GM12878 (cell line): Measurements from ENCODE around the gene ARID4B. TPM values are rescaled to one million over a fixed set of nuclear protein-coding genes. Genes with fewer than 3 reads are reported as not detected.
A peak's percentile ranks its signal among the peaks of the same experiment; 100 is the strongest.

ENCODE experiments used
- BHLHE40 ChIP-seq, 2 experiments: fragments of 450-650 bp in 1 of 2; IDR thresholded peaks; 2 replicates each; pipeline ENCODE4 v1.6.1; 2011 to 2017; ENCODE audit warnings: low read depth in 2 of 2, borderline replicate concordance in 1 of 2, improper control_type of control experiment in 1 of 2, low read length in 1 of 2, mild to moderate bottlenecking in 1 of 2
- BMI1 ChIP-seq: fragments of 450-650 bp; IDR thresholded peaks from 2 replicates; pipeline ENCODE4 v1.6.1; 2016; ENCODE audit warnings: mild to moderate bottlenecking, moderate library complexity, borderline replicate concordance
- CREM ChIP-seq: IDR thresholded peaks from 2 replicates; pipeline ENCODE4 v1.6.1; 2014; ENCODE audit warnings: antibody characterized with exemption, low read depth
- EGR1 ChIP-seq, 2 experiments: IDR thresholded peaks; 1 replicate in 1 of 2; 2 replicates in 1 of 2; pipeline ENCODE4 v1.6.1; 2011 to 2012; ENCODE audit warnings: low read depth in 2 of 2, low read length in 2 of 2, borderline replicate concordance in 1 of 2, mild to moderate bottlenecking in 1 of 2, moderate library complexity in 1 of 2
- ELK1 ChIP-seq: IDR thresholded peaks from 2 replicates; pipeline ENCODE4 v1.6.1; 2012; ENCODE audit warnings: low read depth, low read length, improper control_type of control experiment
- IKZF2 ChIP-seq, 2 experiments: fragments of 450-650 bp; IDR thresholded peaks; 2 replicates each; pipeline ENCODE4 v1.6.1; 2017; ENCODE audit warnings: mild to moderate bottlenecking in 2 of 2, moderate library complexity in 2 of 2
- IRF3 ChIP-seq: fragments of 450-650 bp; IDR thresholded peaks from 2 replicates; pipeline ENCODE4 v1.6.1; 2014; ENCODE audit warnings: mild to moderate bottlenecking
- JUNB ChIP-seq: IDR thresholded peaks from 2 replicates; pipeline ENCODE4 v1.6.1; 2016; ENCODE audit warnings: antibody characterized with exemption, mild to moderate bottlenecking
- KAT2A ChIP-seq: conservative IDR thresholded peaks from 2 replicates; pipeline ENCODE4 v1.6.1; 2011; ENCODE audit warnings: low read depth, low read length; ENCODE audit not compliant: control insufficient read depth
- MAX ChIP-seq: IDR thresholded peaks from 2 replicates; pipeline ENCODE4 v1.6.1; 2012; ENCODE audit warnings: low read depth, low read length, improper control_type of control experiment
- PBX3 ChIP-seq: IDR thresholded peaks from 2 replicates; pipeline ENCODE4 v1.6.1; 2011; ENCODE audit warnings: mild to moderate bottlenecking, low read depth, low read length, moderate library complexity; ENCODE audit not compliant: insufficient replicate concordance
- POLR2A ChIP-seq: IDR thresholded peaks from 2 replicates; pipeline ENCODE4 v1.6.1; 2011; ENCODE audit warnings: low read depth, mild to moderate bottlenecking, low read length
- POLR2AphosphoS2 ChIP-seq: IDR thresholded peaks from 2 replicates; pipeline ENCODE4 v1.6.1; 2011; ENCODE audit warnings: low read depth, mild to moderate bottlenecking, low read length, improper control_type of control experiment, moderate library complexity
- RB1 ChIP-seq: fragments of 450-650 bp; formaldehyde crosslinking; IDR thresholded peaks from 2 replicates; pipeline ENCODE4 v1.6.1; 2017; ENCODE audit warnings: mild to moderate bottlenecking, borderline replicate concordance
- SIX5 ChIP-seq: IDR thresholded peaks from 2 replicates; pipeline ENCODE4 v1.6.1; 2011; ENCODE audit warnings: mild to moderate bottlenecking, low read depth, low read length, moderate library complexity; ENCODE audit not compliant: severe bottlenecking
- SMAD5 ChIP-seq: IDR thresholded peaks from 2 replicates; pipeline ENCODE4 v1.6.1; 2016; ENCODE audit warnings: antibody characterized with exemption, low read depth
- SRF ChIP-seq, 2 experiments: IDR thresholded peaks; 2 replicates each; pipeline ENCODE4 v1.6.1; 2011; ENCODE audit warnings: low read depth in 2 of 2, low read length in 2 of 2, mild to moderate bottlenecking in 1 of 2, moderate library complexity in 1 of 2
- STAT3 ChIP-seq: IDR thresholded peaks from 2 replicates; pipeline ENCODE4 v1.6.1; 2011; ENCODE audit warnings: low read depth, low read length, improper control_type of control experiment
- SUZ12 ChIP-seq: fragments of 200-600 bp; sonication (generic); IDR thresholded peaks from one replicate; pipeline ENCODE4 v1.6.1; 2018; ENCODE audit warnings: antibody characterized with exemption, mild to moderate bottlenecking; ENCODE audit not compliant: unreplicated experiment
- YBX1 ChIP-seq: fragments of 450-650 bp; IDR thresholded peaks from 2 replicates; pipeline ENCODE4 v1.6.1; 2016; ENCODE audit warnings: antibody characterized with exemption
- ZBTB40 ChIP-seq: fragments of 450-650 bp; IDR thresholded peaks from 2 replicates; pipeline ENCODE4 v1.6.1; 2016; ENCODE audit warnings: mild to moderate bottlenecking, moderate library complexity, borderline replicate concordance
- ZNF24 ChIP-seq: fragments of 450-650 bp; IDR thresholded peaks from 2 replicates; pipeline ENCODE4 v1.6.1; 2017; ENCODE audit warnings: antibody characterized with exemption, mild to moderate bottlenecking
- polyA plus RNA-seq, 11 experiments: library from polyadenylated mRNA; depleted of rRNA in 4 of 11; unstranded in 6 of 11; stranded (reverse) in 5 of 11; fragments of >200 nt; fragmentation: Nextera tagmentation in 4 of 11; fragmentation: Illumina TruSeq in 1 of 11; extraction: Ambion mirVana in 4 of 11; extraction: Trizol in 1 of 11; gene quantifications; 1 replicate in 1 of 11; 2 replicates in 10 of 11; pipeline versions ENCODE4 v1.2.1 to v1.2.3, GENCODE V29; 2011 to 2016; ENCODE audit warnings: inconsistent platforms in 2 of 11, missing spikeins in 2 of 11, low read depth in 1 of 11
- total RNA-seq, 4 experiments: library from RNA; depleted of rRNA in 3 of 4; stranded (reverse); fragments of >200 nt in 3 of 4; fragmentation: Illumina TruSeq in 1 of 4; extraction: Trizol in 1 of 4; gene quantifications; 2 replicates each; pipeline versions ENCODE4 v1.2.1 to v1.2.3, GENCODE V29; 2013 to 2021

ARID4B gene
- total and polyA plus RNA-seq, 10 of the 15 experiments (the other 5 are each of a cell fraction or from before 2014, with no cell fraction given) = 13.6 to 39.1 (median 28.0) TPM

- TF ChIP-seq MAX (peak; percentile 40; the same call in 1 of the 2 replicates), SMAD5 (peak; percentile 86; the same call in 1 of the 2 replicates), ZNF24 (no peak), BHLHE40 (IDR thresholded peaks at IDR 0.05; ENCODE audit: borderline replicate concordance in 1 of 2, low read depth in 2 of 2, low read length in 1 of 2) (peak; percentile 83 to 90), PBX3 (peak; percentile 69), YBX1 (peak; percentile 79; the same call in 1 of the 2 replicates), SIX5 (no peak), IKZF2 (IDR thresholded peaks at IDR 0.05) (peak; percentile 33 to 42; a peak in 1 of 4 replicates), STAT3 (no peak), SRF (IDR thresholded peaks at IDR 0.05; ENCODE audit: low read depth in 2 of 2, low read length in 2 of 2) (peak; percentile 39 to 81; a peak in 2 of 4 replicates), POLR2AphosphoS2 (peak; percentile 82; the same call in 1 of the 2 replicates), RB1 (peak; percentile 23; the same call in 1 of the 2 replicates), JUNB (no peak), ZBTB40 (peak; percentile 89), BMI1 (no peak), CREM (peak; percentile 31; the same call in 1 of the 2 replicates), POLR2A (peak; percentile 93), KAT2A (no peak), IRF3 (no peak), EGR1 (IDR thresholded peaks at IDR 0.05; ENCODE audit: borderline replicate concordance in 1 of 2, low read depth in 2 of 2, low read length in 2 of 2) (no peak), ELK1 (peak; percentile 38; the same call in 1 of the 2 replicates), SUZ12 (no peak)
Measured at GRCh38 chr1:235367000-235367908, 39.3 kb upstream of the ARID4B start, which contains the start of gene TBCE (continued).
